IPS-15b (cell line): ENCODE measurements around the gene SIRPG.

ENCODE experiments used
- H3K27me3 ChIP-seq: one replicate; pipeline ENCODE4 v1.6.1; 2013; ENCODE audit warnings: low read length; ENCODE audit not compliant: control insufficient read depth, insufficient read depth
- H3K36me3 ChIP-seq: one replicate; pipeline ENCODE4 v1.6.1; 2013; ENCODE audit warnings: low read length; ENCODE audit not compliant: control insufficient read depth, insufficient read depth
- H3K4me1 ChIP-seq: one replicate; pipeline ENCODE4 v1.6.1; 2013; ENCODE audit warnings: mild to moderate bottlenecking, low read length; ENCODE audit not compliant: control insufficient read depth, insufficient read depth
- H3K4me3 ChIP-seq: one replicate; pipeline ENCODE4 v1.5.1; 2013; ENCODE audit warnings: low read depth, low read length
- H3K9ac ChIP-seq: one replicate; pipeline ENCODE4 v1.6.1; 2013; ENCODE audit warnings: low read depth, mild to moderate bottlenecking, low read length
- H3K9me3 ChIP-seq: one replicate; pipeline ENCODE4 v1.6.1; 2013; ENCODE audit warnings: mild to moderate bottlenecking, low read length; ENCODE audit not compliant: control insufficient read depth, insufficient read depth

SIRPG gene

GRCh38 chr20:1687053-1687452 lies 29.5 kb upstream of the SIRPG start:
- no peaks in the 10 kb centered on the region for H3K9me3 ChIP-seq
- H3K4me3 ChIP-seq = no peak overlapping the region
- H3K27me3 ChIP-seq = no peaks in the 10 kb centered on the region
- H3K9ac ChIP-seq = no peak overlapping the region
- peaks cover 4% of the 10 kb centered on the region for H3K4me1 ChIP-seq
- no peaks in the 10 kb centered on the region for H3K36me3 ChIP-seq

GRCh38 chr20:1686151-1686748 lies 28.7 kb upstream of the SIRPG start:
- H3K4me1 ChIP-seq = peaks cover 4% of the 10 kb centered on the region
- no peaks in the 10 kb centered on the region for H3K27me3 ChIP-seq
- no peak overlapping the region for H3K4me3 ChIP-seq
- no peaks in the 10 kb centered on the region for H3K9me3 ChIP-seq
- no peak overlapping the region for H3K9ac ChIP-seq
- H3K36me3 ChIP-seq = no peaks in the 10 kb centered on the region

- Histone ChIP-seq H3K9ac (no peak overlapping the region), H3K9me3 (no peaks in the 10 kb centered on the region), H3K36me3 (no peaks in the 10 kb centered on the region), H3K27me3 (no peaks in the 10 kb centered on the region), H3K4me3 (no peak overlapping the region), H3K4me1 (peaks cover 4% of the 10 kb centered on the region)
Observed at GRCh38 chr20:1685304-1686052, 27.9 kb upstream of the SIRPG start.

DNA sequence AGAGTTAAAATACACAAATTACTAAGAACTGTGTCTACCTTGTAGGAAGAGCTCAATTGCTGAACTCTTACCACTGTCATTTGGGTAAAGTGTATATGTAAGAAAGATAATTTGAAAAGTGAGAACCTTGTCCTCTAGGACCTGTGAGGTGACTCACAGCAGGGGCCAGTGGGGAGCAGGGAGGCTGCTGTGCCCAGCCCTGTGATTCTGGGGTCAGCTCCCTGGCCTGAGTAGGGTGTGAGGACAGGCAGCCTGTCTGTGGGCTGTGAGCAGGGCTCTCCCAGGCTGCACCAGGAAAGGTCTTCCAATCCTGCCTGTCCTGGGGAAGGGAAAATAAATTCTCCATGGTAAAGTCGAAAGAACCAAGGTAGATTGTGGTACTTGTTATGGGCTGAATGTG lies 27.3 kb upstream of the SIRPG start:
- no peak overlapping the region for H3K4me3 ChIP-seq

GRCh38 chr20:1676650-1677049 lies 19.1 kb upstream of the SIRPG start:
- Histone ChIP-seq H3K9me3 (no peaks in the 10 kb centered on the region), H3K4me3 (no peak overlapping the region), H3K9ac (no peak overlapping the region), H3K27me3 (no peaks in the 10 kb centered on the region), H3K36me3 (no peaks in the 10 kb centered on the region), H3K4me1 (no peaks in the 10 kb centered on the region)

More for the DNA sequence above, 27.3 kb upstream of the SIRPG start:
- H3K9me3 ChIP-seq = no peaks in the 10 kb centered on the region
- peaks cover 4% of the 10 kb centered on the region for H3K4me1 ChIP-seq
- no peaks in the 10 kb centered on the region for H3K36me3 ChIP-seq
- H3K27me3 ChIP-seq = no peaks in the 10 kb centered on the region
- H3K9ac ChIP-seq = no peak overlapping the region

- Histone ChIP-seq H3K36me3 (no peaks in the 10 kb centered on the region), H3K4me1 (no peaks in the 10 kb centered on the region), H3K9me3 (no peaks in the 10 kb centered on the region), H3K9ac (no peak overlapping the region), H3K4me3 (no peak overlapping the region), H3K27me3 (no peaks in the 10 kb centered on the region)
Observed at GRCh38 chr20:1674990-1675780, 17.6 kb upstream of the SIRPG start.

- no peaks in the 10 kb centered on the region for H3K9me3 ChIP-seq
- H3K36me3 ChIP-seq = no peaks in the 10 kb centered on the region
- H3K4me3 ChIP-seq = no peak overlapping the region
- H3K4me1 ChIP-seq = no peaks in the 10 kb centered on the region
- no peaks in the 10 kb centered on the region for H3K27me3 ChIP-seq
- H3K9ac ChIP-seq = no peak overlapping the region
Observed at GRCh38 chr20:1674361-1674760, 16.8 kb upstream of the SIRPG start.

GRCh38 chr20:1673424-1673823 lies 15.8 kb upstream of the SIRPG start:
- Histone ChIP-seq H3K9me3 (no peaks in the 10 kb centered on the region), H3K4me1 (no peaks in the 10 kb centered on the region), H3K9ac (no peak overlapping the region), H3K4me3 (no peak overlapping the region), H3K27me3 (no peaks in the 10 kb centered on the region), H3K36me3 (no peaks in the 10 kb centered on the region)

DNA sequence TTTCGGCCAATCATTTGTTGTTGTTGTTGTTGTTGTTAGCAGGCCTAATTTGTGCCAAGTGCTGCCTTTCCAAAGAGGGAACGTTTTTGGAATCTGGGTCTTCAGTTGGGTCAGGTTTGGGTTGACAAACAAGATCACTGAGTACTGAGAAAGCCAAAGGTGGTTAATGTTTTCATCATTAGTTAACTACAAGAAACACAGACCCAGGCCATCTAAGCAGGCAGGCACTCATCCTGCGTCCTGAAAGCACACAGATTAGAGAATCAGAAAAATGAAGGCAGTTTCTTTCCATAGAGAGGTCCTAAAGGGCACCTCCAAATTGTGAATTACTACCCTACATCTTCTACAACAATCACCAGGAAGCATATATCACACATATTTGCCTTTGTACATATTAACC lies 15.1 kb upstream of the SIRPG start:
- H3K36me3 ChIP-seq = no peaks in the 10 kb centered on the region
- no peak overlapping the region for H3K9ac ChIP-seq
- no peaks in the 10 kb centered on the region for H3K27me3 ChIP-seq
- H3K9me3 ChIP-seq = no peaks in the 10 kb centered on the region
- H3K4me1 ChIP-seq = no peaks in the 10 kb centered on the region
- H3K4me3 ChIP-seq = no peak overlapping the region

GRCh38 chr20:1671891-1672669 lies 14.5 kb upstream of the SIRPG start:
- Histone ChIP-seq H3K9me3 (no peaks in the 10 kb centered on the region), H3K27me3 (no peaks in the 10 kb centered on the region), H3K4me3 (no peak overlapping the region), H3K9ac (no peak overlapping the region), H3K36me3 (no peaks in the 10 kb centered on the region), H3K4me1 (no peaks in the 10 kb centered on the region)

DNA sequence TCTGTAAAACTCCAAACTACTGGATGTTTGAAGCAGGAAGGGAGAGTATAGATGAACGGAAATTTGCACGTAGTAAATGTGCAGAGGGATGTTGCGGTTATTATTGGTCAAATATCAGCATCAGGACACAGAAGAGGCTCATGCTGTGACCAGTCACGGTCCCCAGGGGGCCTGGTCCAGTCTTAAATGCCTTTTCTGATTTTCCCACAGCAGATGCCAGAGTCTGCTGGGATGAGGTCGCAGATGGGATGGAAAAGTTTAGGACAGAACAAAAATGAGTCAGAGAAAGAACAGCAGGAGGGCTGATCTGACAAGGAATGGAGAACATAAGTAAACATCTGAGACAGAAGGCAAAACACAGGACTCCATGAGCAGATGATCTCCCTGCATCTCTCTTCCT lies 11.7 kb upstream of the SIRPG start:
- H3K9me3 ChIP-seq = no peaks in the 10 kb centered on the region

More for the DNA sequence above, 11.7 kb upstream of the SIRPG start:
- Histone ChIP-seq H3K9ac (no peak overlapping the region), H3K4me1 (no peaks in the 10 kb centered on the region), H3K4me3 (no peak overlapping the region), H3K27me3 (no peaks in the 10 kb centered on the region), H3K36me3 (no peaks in the 10 kb centered on the region)
